CD4-positive, alpha-beta T cell treated with Interleukin-21 for 1 hour (primary cell): Measurements from ENCODE around the gene ANKRD13A.
"Not testable (repeated sequence)": the region's sequence is repeated elsewhere in the genome, so short reads cannot be mapped to it uniquely, and the experiment has no call there.

ENCODE experiments used
- DNase-seq: peaks from one replicate; pipeline ENCODE4 v3.0.0-alpha.2; 2020

The ANKRD13A gene

GRCh38 chr12:110084314-110085015 lies 85.2 kb downstream of the ANKRD13A start:
- no peak for DNase-seq

GRCh38 chr12:110088216-110088615 lies 89.0 kb downstream of the ANKRD13A start:
- DNase-seq, result not testable (repeated sequence)

GRCh38 chr12:110088936-110089335 lies 89.7 kb downstream of the ANKRD13A start:
- no peak for DNase-seq
